ACC112 (cell line): ENCODE data around the gene ZNF165.
"Not testable (repeated sequence)": the region's sequence is repeated elsewhere in the genome, so short reads cannot be mapped to it uniquely, and the experiment has no call there.

Source experiments
- H2AFZ ChIP-seq: fragments of 200-600 bp; sonication (generic); one replicate; pipeline ENCODE4 v1.6.0; 2017; ENCODE audit warnings: antibody characterized with exemption, low read length; ENCODE audit not compliant: unreplicated experiment
- H3K27ac ChIP-seq: fragments of 200-600 bp; sonication (generic); 2 replicates; pipeline ENCODE4 v1.5.1; 2014; ENCODE audit warnings: low read depth, mild to moderate bottlenecking, antibody characterized with exemption, low read length, moderate library complexity
- H3K27me3 ChIP-seq: fragments of 200-600 bp; sonication (generic); 2 replicates; pipeline ENCODE4 v1.6.1; 2014; ENCODE audit warnings: mild to moderate bottlenecking, antibody characterized with exemption, low read length, moderate library complexity, mixed read lengths; ENCODE audit not compliant: insufficient read depth
- H3K36me3 ChIP-seq: fragments of 200-600 bp; sonication (generic); 2 replicates; pipeline ENCODE4 v1.6.1; 2016; ENCODE audit warnings: mild to moderate bottlenecking, antibody characterized with exemption, low read length, moderate library complexity, mixed read lengths; ENCODE audit not compliant: insufficient read depth
- H3K4me1 ChIP-seq: fragments of 200-600 bp; sonication (generic); one replicate; pipeline ENCODE4 v1.6.1; 2016; ENCODE audit warnings: low read length, mixed read lengths; ENCODE audit not compliant: insufficient read depth, unreplicated experiment, control insufficient read depth
- H3K4me3 ChIP-seq: fragments of 200-600 bp; sonication (generic); 2 replicates; pipeline ENCODE4 v1.5.1; 2014; ENCODE audit warnings: mild to moderate bottlenecking, low read depth, low read length
- H3K79me2 ChIP-seq: fragments of 200-600 bp; sonication (generic); one replicate; pipeline ENCODE4 v1.6.0; 2016; ENCODE audit warnings: low read length; ENCODE audit not compliant: control insufficient read depth, unreplicated experiment, insufficient read depth

The ZNF165 gene

GRCh38 chr6:28118217-28118616 is 37.8 kb downstream of the ZNF165 start:
- H3K4me1 ChIP-seq = no peaks in the 10 kb centered on the region
- H2AFZ ChIP-seq = no peak overlapping the region
- peaks cover 30% of the 10 kb centered on the region for H3K36me3 ChIP-seq
- H3K4me3 ChIP-seq = no peak overlapping the region
- peaks cover under 1% of the 10 kb centered on the region for H3K79me2 ChIP-seq
- H3K27me3 ChIP-seq = no peaks in the 10 kb centered on the region
- no peak overlapping the region for H3K27ac ChIP-seq

GRCh38 chr6:28121876-28122275 is 41.5 kb downstream of the ZNF165 start:
- peaks cover 15% of the 10 kb centered on the region for H3K36me3 ChIP-seq
- peaks cover 17% of the 10 kb centered on the region for H3K79me2 ChIP-seq
- no peaks in the 10 kb centered on the region for H3K27me3 ChIP-seq
- no peak overlapping the region for H3K27ac ChIP-seq
- no peak overlapping the region for H2AFZ ChIP-seq
- no peak overlapping the region for H3K4me3 ChIP-seq
- peaks cover 9% of the 10 kb centered on the region for H3K4me1 ChIP-seq

DNA sequence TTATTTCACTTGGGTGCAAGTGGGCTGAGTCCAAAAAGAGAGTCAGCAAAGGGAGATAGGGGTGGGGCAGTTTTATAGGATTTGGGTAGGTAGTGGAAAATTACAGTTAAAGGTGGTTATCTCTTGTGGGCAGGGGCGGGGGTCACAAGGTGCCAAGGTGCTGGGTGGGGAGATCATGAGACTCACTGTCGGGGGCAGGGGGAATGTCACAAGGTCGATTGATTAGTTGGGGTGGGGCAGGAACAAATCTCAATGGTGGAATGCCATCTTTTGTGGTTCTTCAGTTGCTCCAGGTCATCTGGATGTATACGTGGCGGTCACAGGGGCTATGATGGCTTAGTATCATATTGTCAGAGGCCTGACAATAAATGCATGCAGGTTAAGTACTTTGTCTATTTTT is 41.9 kb downstream of the ZNF165 start:
- H2AFZ ChIP-seq, H3K4me1 ChIP-seq, H3K4me3 ChIP-seq, H3K27ac ChIP-seq, H3K27me3 ChIP-seq: not testable (repeated sequence)
- H3K36me3 ChIP-seq = peaks cover 13% of the 10 kb centered on the region
- H3K79me2 ChIP-seq = peaks cover 17% of the 10 kb centered on the region

- Histone ChIP-seq H3K79me2 (peaks cover 29% of the 10 kb centered on the region), H3K27me3 (no peaks in the 10 kb centered on the region), H3K4me1 (peaks cover 9% of the 10 kb centered on the region), H3K36me3 (peaks cover 8% of the 10 kb centered on the region), H3K4me3 (peak within 1 kb of the TSS; percentile 85), H2AFZ (peak within 1 kb of the TSS; percentile 97), H3K27ac (no peak within 1 kb of the TSS)
Observed at GRCh38 chr6:28124350-28124970, 44.1 kb downstream of the ZNF165 start, which contains the start of gene ZSCAN16. TSS of gene ZSCAN16 (plus strand) at chr6:28124609. CDS start at chr6:28125444, 835 bp downstream.

- Histone ChIP-seq H3K27me3 (no peaks in the 10 kb centered on the region), H3K79me2 (peaks cover 33% of the 10 kb centered on the region), H3K36me3 (peaks cover 7% of the 10 kb centered on the region), H3K4me3 (peak overlapping the region; percentile 85), H3K4me1 (peaks cover 9% of the 10 kb centered on the region), H3K27ac (no peak overlapping the region), H2AFZ (peak overlapping the region; percentile 58)
Observed at GRCh38 chr6:28124971-28125353, 44.6 kb downstream of the ZNF165 start.

- H3K27me3 ChIP-seq = no peaks in the 10 kb centered on the region
- H3K79me2 ChIP-seq = peaks cover 37% of the 10 kb centered on the region
- H3K36me3 ChIP-seq = peaks cover 2% of the 10 kb centered on the region; the same call in 1 of the 2 replicates
- no peak overlapping the region for H2AFZ ChIP-seq
- no peak overlapping the region for H3K27ac ChIP-seq
- H3K4me1 ChIP-seq = peaks cover 9% of the 10 kb centered on the region
- peak overlapping the region; percentile 85; the same call in 1 of the 2 replicates for H3K4me3 ChIP-seq
Observed at GRCh38 chr6:28125401-28125800, 45.0 kb downstream of the ZNF165 start.

GRCh38 chr6:28134015-28134414 is 53.6 kb downstream of the ZNF165 start:
- Histone ChIP-seq H3K27ac (no peak overlapping the region), H3K79me2 (peaks cover 50% of the 10 kb centered on the region)

DNA sequence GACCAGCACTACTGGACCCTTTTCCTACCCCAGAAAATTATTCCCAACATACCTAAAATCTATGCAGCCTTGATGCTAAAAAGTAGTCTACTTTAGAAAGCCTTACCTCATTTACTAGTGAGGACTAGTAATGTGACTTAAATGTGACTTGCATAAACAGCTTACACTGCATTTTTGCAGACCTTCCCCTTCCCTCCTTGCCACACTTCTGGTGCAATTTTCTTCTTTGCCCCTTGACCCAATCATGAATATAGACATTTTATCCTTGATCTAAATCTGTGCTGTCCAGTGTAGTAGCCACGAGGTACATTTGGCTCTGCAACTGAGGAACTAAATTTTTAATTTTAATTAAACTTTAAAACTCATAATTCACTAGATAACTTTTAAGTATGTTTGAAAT is 54.3 kb downstream of the ZNF165 start:
- Histone ChIP-seq H3K27me3 (no peaks in the 10 kb centered on the region), H3K4me1 (peaks cover 12% of the 10 kb centered on the region), H2AFZ (no peak overlapping the region), H3K4me3 (no peak overlapping the region), H3K27ac (no peak overlapping the region), H3K36me3 (no peaks in the 10 kb centered on the region), H3K79me2 (peaks cover 44% of the 10 kb centered on the region)

More at GRCh38 chr6:28134015-28134414, 53.6 kb downstream of the ZNF165 start:
- Histone ChIP-seq H3K4me1 (peaks cover 12% of the 10 kb centered on the region), H3K4me3 (no peak overlapping the region), H3K27me3 (no peaks in the 10 kb centered on the region), H3K36me3 (no peaks in the 10 kb centered on the region), H2AFZ (no peak overlapping the region)

DNA sequence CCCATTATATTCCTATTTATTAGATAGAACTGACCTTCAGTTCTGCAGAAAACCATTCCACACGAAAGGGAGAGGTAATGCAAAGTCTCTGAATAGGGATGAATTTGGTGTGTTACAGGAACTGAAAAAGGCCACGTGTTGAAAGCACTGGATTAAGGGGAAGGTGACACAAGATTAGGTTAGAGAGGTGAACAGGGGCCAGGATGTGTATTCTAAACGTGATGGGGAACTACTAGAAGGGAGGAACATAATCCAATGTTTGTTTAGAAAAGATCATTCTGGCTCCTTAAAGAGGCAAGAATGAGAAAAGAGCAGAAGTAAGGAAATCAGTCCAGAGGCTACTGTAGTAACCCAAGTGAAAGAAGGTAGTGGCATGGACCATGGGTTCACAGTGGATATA is 55.0 kb downstream of the ZNF165 start:
- Histone ChIP-seq H3K79me2 (peaks cover 39% of the 10 kb centered on the region), H3K4me3 (peak overlapping the region; percentile 79), H3K27ac (no peak overlapping the region), H3K36me3 (no peaks in the 10 kb centered on the region), H3K4me1 (peaks cover 12% of the 10 kb centered on the region), H2AFZ (peak overlapping the region; percentile 36), H3K27me3 (no peaks in the 10 kb centered on the region)

- H3K4me3 ChIP-seq = peak overlapping the region; percentile 79
- H3K4me1 ChIP-seq = peaks cover 12% of the 10 kb centered on the region
- peak overlapping the region; percentile 63 for H3K27ac ChIP-seq
- H3K36me3 ChIP-seq = no peaks in the 10 kb centered on the region
- peaks cover 38% of the 10 kb centered on the region for H3K79me2 ChIP-seq
- no peaks in the 10 kb centered on the region for H3K27me3 ChIP-seq
- H2AFZ ChIP-seq = peak overlapping the region; percentile 100
Observed at GRCh38 chr6:28136585-28137504, 56.5 kb downstream of the ZNF165 start.
